Measurements from ENCODE around the gene AUTS2.
A peak's percentile ranks its signal among the peaks of the same experiment; 100 is the strongest.
"Not testable (repeated sequence)": the region's sequence is repeated elsewhere in the genome, so short reads cannot be mapped to it uniquely, and the experiment has no call there.

The AUTS2 gene

GRCh38 chr7:70579397-70580097 lies 981.3 kb downstream of the AUTS2 start:
- no peak for DNase-seq

DNA sequence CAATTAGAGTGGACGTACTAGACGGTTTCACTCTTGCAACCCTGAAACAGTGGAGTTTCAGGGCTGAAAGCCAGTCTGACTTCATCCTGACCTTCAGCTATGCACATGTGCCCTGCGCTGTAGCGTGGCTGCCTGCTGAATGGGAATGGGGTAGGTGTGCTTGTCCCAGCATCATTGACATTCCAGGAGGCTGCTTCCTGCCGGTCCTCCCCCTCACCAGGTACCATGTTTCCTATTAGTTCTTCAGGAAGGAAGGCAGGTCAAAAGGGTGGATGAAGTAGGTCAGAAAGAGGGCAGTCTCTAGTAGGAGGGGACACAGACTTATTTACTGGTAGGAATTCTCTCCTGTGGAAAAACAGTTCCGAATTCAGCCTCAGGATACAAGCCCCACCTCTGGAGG lies 981.9 kb downstream of the AUTS2 start:
- no peak for DNase-seq

GRCh38 chr7:70582927-70583895 lies 984.9 kb downstream of the AUTS2 start:
- DNase-seq: no peak

DNA sequence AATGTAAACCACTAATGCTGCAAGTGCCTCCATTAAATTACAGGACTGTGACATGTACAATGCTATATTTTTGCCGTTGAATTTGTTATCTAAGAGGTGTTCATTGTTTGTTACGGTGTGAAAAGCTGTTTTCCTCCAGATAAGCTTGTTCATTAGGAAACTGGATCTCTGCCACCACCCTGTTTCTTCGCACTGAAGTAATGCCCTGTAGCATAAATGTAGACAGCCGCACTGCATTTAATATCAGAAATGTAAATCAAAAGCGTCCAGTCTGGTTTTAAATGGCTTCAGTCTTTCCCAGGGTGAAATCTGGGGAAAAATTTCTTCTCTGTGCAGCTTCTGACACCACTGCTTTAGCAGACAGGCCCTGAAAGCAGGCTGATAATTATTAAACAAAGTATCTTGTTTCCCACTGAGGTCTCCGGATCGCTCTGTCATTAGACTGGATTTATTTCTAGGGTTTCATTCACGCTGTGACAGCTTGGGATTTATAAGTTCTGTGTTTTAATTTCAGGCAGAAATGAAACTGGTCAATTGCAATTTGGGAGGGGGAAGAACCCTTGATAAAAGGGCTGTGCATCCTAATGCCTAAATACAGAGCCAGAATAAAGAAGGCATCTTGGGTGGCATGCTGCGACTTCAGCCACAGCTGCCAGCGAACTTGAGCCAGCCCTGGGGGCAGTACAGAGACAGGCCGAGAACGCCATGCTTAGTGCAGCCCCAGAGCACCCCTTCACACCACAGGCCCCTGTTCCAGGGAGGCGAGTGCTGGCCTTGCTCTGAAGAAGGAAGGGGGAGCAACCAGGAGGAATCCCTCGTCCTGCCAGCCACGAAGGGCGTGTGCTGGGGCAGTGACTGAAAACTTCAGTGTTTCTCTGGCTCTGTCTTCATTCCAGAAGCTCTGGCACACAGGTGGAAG lies 985.9 kb downstream of the AUTS2 start:
- no peak for DNase-seq

- DNase-seq: no peak
Observed at GRCh38 chr7:70585071-70585470, 986.8 kb downstream of the AUTS2 start.

GRCh38 chr7:70586822-70587221 lies 988.5 kb downstream of the AUTS2 start:
- no peak for DNase-seq

- DNase-seq: no peak
Observed at GRCh38 chr7:70587739-70588138, 989.5 kb downstream of the AUTS2 start.

DNA sequence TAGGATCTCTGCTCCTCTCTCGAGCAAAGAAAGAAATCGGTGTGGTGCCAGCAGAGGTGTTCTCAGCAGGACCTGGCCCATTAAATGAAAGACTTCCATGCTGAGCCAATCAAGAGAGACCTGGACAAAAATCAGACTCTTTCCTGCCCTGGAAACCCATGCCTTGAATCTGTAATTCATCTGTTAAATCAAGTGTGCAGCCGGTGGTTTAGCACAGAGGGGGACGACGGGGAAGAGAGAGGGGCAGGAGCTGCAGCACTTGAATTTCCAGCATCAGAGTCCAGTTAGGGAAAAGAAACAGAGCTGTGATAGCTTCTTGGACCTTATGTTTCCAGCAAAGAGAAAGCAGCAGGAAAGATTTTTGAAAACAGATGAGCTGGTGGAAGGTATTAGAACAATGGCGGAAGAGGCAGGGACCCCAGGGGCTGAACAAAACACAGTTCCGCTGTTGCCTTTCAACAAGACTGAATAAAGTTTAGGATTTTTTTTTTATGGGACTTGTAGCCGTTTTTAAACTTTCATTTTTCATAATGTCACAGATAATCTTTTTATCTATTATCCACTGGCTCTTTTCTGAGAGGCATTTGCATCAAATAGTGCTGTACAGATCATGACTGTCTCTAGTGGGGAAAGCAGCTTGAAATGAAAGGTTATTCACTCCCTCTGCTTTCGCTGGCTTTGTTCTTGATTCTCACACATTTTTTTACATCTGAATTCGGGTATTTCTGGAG lies 990.1 kb downstream of the AUTS2 start:
- no peak for DNase-seq

- no peak for DNase-seq
Observed at GRCh38 chr7:70589010-70589409, 990.7 kb downstream of the AUTS2 start.

- no peak for DNase-seq
Observed at GRCh38 chr7:70589590-70589989, 991.3 kb downstream of the AUTS2 start.

- DNase-seq: no peak
Observed at GRCh38 chr7:70590126-70590854, 992.0 kb downstream of the AUTS2 start.

GRCh38 chr7:70591643-70592042 lies 993.4 kb downstream of the AUTS2 start:
- DNase-seq: no peak

DNA sequence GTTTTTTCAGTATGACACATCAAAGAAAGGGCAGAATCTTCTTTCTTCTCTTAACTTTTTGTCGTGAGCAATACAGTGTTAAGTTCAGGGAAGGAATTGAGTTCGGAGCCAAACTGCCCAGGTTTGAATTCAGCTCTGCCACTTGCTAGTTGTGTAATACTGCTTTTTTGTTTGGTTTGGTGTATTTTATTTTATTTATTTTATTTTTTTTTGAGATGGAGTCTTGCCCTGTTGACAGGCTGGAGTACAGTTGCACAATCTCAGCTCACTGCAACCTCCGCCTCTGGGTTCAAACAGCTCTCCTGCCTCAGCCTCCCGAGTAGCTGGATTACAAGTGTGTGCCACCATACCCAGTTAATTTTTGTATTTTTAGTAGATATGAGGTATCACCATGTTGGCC lies 993.9 kb downstream of the AUTS2 start:
- no peak for DNase-seq

DNA sequence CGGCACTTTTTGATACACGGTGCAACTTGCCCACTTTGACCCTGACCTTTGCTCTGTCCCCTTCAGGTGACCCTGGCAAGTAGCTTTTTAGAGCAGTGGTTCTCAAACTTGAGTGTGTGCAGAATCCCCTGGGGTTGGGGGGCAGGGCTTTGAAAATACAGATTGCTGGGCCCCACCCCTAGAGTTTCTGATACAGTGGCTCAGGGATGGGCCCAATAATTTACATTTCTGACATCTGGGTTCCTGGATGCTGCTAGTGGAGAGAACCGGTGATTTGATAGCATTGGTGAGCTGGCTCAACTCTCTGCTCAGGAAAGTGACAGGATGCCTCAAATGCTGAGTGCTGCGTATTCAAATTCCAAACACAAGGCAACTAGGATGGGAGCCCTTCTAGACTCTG lies 995.9 kb downstream of the AUTS2 start:
- DNase-seq: no peak

- not testable (repeated sequence) for DNase-seq
Observed at GRCh38 chr7:70594885-70595284, 996.6 kb downstream of the AUTS2 start.

GRCh38 chr7:70595370-70595754 lies 997.1 kb downstream of the AUTS2 start:
- no peak for DNase-seq

- DNase-seq: peak; percentile 44
Observed at GRCh38 chr7:70595755-70596597, 997.7 kb downstream of the AUTS2 start.

DNA sequence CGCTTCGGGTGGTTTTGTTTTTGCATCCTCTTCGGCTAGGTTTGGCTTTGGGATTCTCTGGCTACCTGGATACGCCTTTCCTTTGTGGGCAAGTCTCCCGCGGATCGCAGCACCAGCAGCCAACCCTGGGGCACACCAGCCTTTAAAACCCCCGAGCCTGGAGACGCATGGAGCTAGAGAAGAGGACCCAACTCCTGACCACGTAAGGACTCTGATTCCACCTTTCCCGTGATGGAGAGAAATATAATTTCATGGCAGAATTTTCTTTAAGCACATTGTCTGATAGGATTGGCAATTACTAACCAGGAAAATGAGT lies 998.3 kb downstream of the AUTS2 start:
- DNase-seq: peak; percentile 44

DNA sequence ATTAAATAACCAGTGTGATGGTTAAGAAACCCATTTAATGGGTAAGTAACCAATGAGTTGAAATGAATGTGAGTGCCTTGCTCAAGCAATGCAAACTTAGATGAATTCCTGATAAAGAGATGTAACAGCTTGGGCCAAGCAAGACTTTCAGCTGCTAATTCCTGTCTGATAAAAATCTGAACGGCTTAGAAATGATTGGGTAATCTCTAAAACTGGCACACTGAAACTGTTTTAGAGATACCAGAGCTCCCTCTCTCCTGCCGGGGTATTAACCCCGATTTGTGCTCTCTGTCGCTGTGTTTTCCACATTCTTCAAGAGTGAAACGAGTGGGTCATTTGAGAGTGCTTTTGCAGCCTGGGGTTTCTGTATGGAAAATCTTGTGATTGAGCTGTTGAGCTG lies 998.8 kb downstream of the AUTS2 start:
- no peak for DNase-seq

GRCh38 chr7:70598976-70599375 lies 1000.7 kb downstream of the AUTS2 start:
- DNase-seq: peak; percentile 67

Measured in NCI-H748 treated with DMSO at 0.1 percent for 48 hours (cell line).